Peyer's patch (tissue), 4 donors: ENCODE results near the gene PARG.

Experiments used
- POLR2A ChIP-seq, 2 donors: fragments of 450-650 bp; IDR thresholded peaks; one replicate each; pipeline ENCODE4 v1.5.1; 2017; ENCODE audit warnings: antibody characterized with exemption in 2 of 2, mild to moderate bottlenecking in 2 of 2, moderate library complexity in 2 of 2
- TF ChIP-seq, protein P1 (sequence below), 6 experiments: fragments of 450-650 bp in 4 of 6; fragments of 200-600 bp in 2 of 6; sonication (generic) in 1 of 6; IDR thresholded peaks; one replicate each; pipeline ENCODE4 v1.5.1; 2017 to 2019; ENCODE audit warnings: antibody characterized with exemption in 6 of 6, mild to moderate bottlenecking in 3 of 6, moderate library complexity in 1 of 6

DNA sequence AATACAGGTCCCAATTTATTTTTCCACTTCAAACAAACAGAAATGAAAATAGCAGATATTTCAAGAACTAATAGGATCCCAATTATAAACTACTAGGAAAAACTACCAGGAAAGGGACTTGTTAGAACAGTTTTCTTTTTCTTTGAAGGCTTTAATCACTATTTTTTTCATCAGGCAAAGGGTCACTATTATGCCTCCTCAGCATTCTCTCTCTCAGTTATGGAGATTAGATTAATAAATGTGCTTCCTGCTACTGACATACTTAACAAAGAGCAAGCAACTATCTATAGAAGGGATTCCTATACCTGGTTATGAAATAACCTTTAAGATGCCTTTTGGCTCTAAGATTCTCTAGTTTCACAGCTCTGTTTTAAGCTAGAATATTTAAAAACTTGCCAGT is 108.7 kb downstream of the PARG start:
- TF ChIP-seq, protein P1, sequence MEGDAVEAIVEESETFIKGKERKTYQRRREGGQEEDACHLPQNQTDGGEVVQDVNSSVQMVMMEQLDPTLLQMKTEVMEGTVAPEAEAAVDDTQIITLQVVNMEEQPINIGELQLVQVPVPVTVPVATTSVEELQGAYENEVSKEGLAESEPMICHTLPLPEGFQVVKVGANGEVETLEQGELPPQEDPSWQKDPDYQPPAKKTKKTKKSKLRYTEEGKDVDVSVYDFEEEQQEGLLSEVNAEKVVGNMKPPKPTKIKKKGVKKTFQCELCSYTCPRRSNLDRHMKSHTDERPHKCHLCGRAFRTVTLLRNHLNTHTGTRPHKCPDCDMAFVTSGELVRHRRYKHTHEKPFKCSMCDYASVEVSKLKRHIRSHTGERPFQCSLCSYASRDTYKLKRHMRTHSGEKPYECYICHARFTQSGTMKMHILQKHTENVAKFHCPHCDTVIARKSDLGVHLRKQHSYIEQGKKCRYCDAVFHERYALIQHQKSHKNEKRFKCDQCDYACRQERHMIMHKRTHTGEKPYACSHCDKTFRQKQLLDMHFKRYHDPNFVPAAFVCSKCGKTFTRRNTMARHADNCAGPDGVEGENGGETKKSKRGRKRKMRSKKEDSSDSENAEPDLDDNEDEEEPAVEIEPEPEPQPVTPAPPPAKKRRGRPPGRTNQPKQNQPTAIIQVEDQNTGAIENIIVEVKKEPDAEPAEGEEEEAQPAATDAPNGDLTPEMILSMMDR (IDR thresholded peaks at IDR 0.05), result no peak
- no peak for TF ChIP-seq POLR2A (IDR thresholded peaks at IDR 0.05)
